ENCODE results near the gene RYR3. TPM values are rescaled to one million over a fixed set of nuclear protein-coding genes. Genes with fewer than 3 reads are reported as not detected.
A peak's percentile ranks its signal among the peaks of the same experiment; 100 is the strongest.

RYR3 gene
- total RNA-seq, 1 donor from 2014 or later = 0.08 TPM

GRCh38 chr15:33699691-33700447 lies 389.1 kb downstream of the RYR3 start:
- H3K4me3 ChIP-seq = no peak overlapping the region
- no peak overlapping the region for H3K27ac ChIP-seq (replicated peaks)
- no peak for TF ChIP-seq CTCF (IDR thresholded peaks at IDR 0.05; ENCODE audit: borderline replicate concordance)
- H3K9me3 ChIP-seq (replicated peaks) = no peaks in the 10 kb centered on the region
- H3K27me3 ChIP-seq (ENCODE audit: low read depth) = peaks cover 46% of the 10 kb centered on the region
- intact Hi-C loops (cut with micrococcal nuclease) = loop anchor here (10.0 kb wide), 1 partner anchor 405 kb away; no protein-coding TSS in a partner anchor
- no peak for DNase-seq
- peaks cover 6% of the 10 kb centered on the region for H3K4me1 ChIP-seq
- no peaks in the 10 kb centered on the region for H3K36me3 ChIP-seq

GRCh38 chr15:33700695-33701303 lies 390.0 kb downstream of the RYR3 start:
- intact Hi-C loops (cut with micrococcal nuclease) = loop anchor here (10.0 kb wide), 1 partner anchor 406 kb away; no protein-coding TSS in a partner anchor
- Histone ChIP-seq H3K9me3 (replicated peaks) (no peaks in the 10 kb centered on the region), H3K27ac (replicated peaks) (no peak overlapping the region), H3K4me1 (peaks cover 6% of the 10 kb centered on the region), H3K4me3 (no peak overlapping the region), H3K27me3 (ENCODE audit: low read depth) (peaks cover 46% of the 10 kb centered on the region), H3K36me3 (no peaks in the 10 kb centered on the region)
- TF ChIP-seq CTCF (IDR thresholded peaks at IDR 0.05; ENCODE audit: borderline replicate concordance) = peak; percentile 93
- peak; percentile 45 for DNase-seq

GRCh38 chr15:33701304-33701696 lies 390.5 kb downstream of the RYR3 start:
- DNase-seq = no peak
- no peak for TF ChIP-seq CTCF (IDR thresholded peaks at IDR 0.05; ENCODE audit: borderline replicate concordance)
- H3K4me3 ChIP-seq = no peak overlapping the region
- H3K27ac ChIP-seq (replicated peaks) = no peak overlapping the region
- H3K27me3 ChIP-seq (ENCODE audit: low read depth) = peaks cover 42% of the 10 kb centered on the region
- intact Hi-C loops (cut with micrococcal nuclease) = loop anchor here (10.0 kb wide), 1 partner anchor 406 kb away; no protein-coding TSS in a partner anchor
- no peaks in the 10 kb centered on the region for H3K9me3 ChIP-seq (replicated peaks)
- H3K36me3 ChIP-seq = no peaks in the 10 kb centered on the region
- peaks cover 6% of the 10 kb centered on the region for H3K4me1 ChIP-seq

GRCh38 chr15:33706173-33706572 lies 395.4 kb downstream of the RYR3 start:
- no peak for DNase-seq
- H3K27me3 ChIP-seq (ENCODE audit: low read depth) = no peaks in the 10 kb centered on the region
- no peaks in the 10 kb centered on the region for H3K4me1 ChIP-seq
- intact Hi-C loops (cut with micrococcal nuclease) = loop anchor here (10.0 kb wide), 1 partner anchor 411 kb away; no protein-coding TSS in a partner anchor
- no peak for TF ChIP-seq CTCF (IDR thresholded peaks at IDR 0.05; ENCODE audit: borderline replicate concordance)
- H3K36me3 ChIP-seq = no peaks in the 10 kb centered on the region
- no peak overlapping the region for H3K27ac ChIP-seq (replicated peaks)
- no peak overlapping the region for H3K4me3 ChIP-seq
- peaks cover 22% of the 10 kb centered on the region for H3K9me3 ChIP-seq (replicated peaks)

- no peaks in the 10 kb centered on the region for H3K27me3 ChIP-seq (ENCODE audit: low read depth)
- intact Hi-C loops (cut with micrococcal nuclease) = no loop called here
- H3K27ac ChIP-seq (replicated peaks) = no peak overlapping the region
- no peak for TF ChIP-seq CTCF (IDR thresholded peaks at IDR 0.05; ENCODE audit: borderline replicate concordance)
- DNase-seq = no peak
- no peaks in the 10 kb centered on the region for H3K4me1 ChIP-seq
- no peaks in the 10 kb centered on the region for H3K36me3 ChIP-seq
- H3K4me3 ChIP-seq = no peak overlapping the region
- H3K9me3 ChIP-seq (replicated peaks) = peaks cover 30% of the 10 kb centered on the region
Observed at GRCh38 chr15:33710748-33711147, 400.0 kb downstream of the RYR3 start.

Measured in left ventricle myocardium inferior (tissue), 1 donor.